Endometrium (tissue), 2 donors: ENCODE results near the gene ALK.

Experiments used
- FAIRE-seq: peaks from 2 replicates; lab custom pipeline; 2012; peaks lifted over from hg19 to GRCh38; lab: Jason Lieb, UNC
- donor health status: control.
- donor health status: control.

The ALK gene

DNA sequence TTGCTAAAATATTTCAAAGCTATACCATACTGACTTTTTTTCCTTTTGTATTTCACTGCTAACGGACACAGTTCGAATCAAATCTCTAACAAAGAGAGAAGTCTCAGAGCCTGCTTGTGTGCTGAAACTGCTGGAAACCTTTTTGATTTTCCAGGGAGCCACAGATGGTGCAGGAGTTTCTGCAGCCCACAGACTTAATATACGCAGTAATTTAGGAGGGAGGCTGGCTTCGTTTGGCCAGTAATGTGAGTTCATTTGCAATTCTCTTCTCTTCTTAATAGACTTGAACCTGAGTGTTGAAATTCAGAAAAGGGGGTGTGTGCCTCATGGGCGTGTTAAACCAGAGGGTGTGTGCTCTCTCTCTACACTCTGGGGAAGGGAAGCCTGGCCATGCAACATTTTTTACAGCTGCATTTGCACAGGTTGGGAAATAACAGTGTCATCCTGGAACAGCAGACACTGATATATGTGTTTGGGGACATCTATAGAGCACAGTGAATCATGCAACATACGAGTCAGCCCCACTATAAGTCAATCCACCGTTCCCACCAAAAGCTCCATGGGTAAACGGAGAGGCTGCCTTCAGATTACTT lies 473.2 kb downstream of the ALK start:
- FAIRE-seq = no peak

DNA sequence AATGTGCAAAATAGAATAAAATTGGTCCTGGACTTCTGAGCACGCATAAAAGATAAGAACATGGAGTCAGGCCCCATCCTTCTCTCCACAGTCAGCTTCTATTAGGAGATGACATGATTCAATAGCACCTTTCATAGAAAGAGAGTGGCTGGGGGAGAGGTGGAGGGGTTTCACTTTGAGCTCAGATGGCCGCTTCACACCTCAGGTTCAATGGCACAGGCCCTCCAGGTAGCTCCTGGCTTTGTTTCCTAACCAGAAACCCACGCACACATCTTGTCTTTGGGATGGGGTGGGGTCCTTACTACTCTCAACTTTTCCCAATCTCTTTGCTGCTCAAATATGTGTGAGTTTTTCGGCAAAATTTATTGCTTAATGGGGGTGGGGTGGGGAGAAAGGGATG lies 473.9 kb downstream of the ALK start:
- FAIRE-seq = no peak

DNA sequence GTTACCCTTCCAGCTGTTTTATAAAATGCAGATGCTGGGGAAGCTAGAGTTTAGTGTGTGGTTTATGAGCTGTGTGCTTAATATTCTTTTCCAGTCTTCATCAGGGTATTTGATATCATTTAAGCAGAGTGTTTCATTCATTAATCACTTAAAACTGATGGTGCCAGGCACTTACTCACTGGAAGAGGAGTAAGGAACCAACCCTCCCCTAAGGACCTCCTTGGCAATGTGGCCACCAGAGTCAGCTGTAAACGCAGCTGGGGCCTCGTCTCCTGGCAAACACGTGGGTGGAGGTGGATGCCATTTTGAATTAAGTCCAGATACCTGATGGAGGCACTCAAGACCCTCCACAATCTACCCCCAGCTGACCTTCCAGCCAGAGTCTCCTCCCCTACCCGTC lies 474.5 kb downstream of the ALK start:
- FAIRE-seq = no peak

DNA sequence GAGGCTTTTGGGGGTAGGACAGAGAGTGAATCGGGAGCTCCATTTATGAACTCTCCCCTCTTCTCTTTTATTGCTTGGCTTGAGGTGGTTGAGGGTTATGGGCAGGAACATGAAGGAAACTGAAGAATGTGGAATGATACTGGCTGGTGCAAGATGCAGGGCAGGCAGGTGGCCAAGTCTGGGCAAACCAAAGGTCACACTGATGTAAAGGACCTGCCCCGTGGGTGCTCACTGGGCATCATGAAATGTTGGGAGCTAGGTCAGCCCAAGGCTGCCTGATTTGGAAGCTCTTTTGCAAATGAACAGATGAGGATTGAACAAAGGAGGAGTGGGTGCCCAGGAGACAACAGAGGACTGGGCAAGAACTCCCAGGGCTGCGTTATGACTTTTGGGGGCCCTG lies 477.2 kb downstream of the ALK start:
- FAIRE-seq = no peak

DNA sequence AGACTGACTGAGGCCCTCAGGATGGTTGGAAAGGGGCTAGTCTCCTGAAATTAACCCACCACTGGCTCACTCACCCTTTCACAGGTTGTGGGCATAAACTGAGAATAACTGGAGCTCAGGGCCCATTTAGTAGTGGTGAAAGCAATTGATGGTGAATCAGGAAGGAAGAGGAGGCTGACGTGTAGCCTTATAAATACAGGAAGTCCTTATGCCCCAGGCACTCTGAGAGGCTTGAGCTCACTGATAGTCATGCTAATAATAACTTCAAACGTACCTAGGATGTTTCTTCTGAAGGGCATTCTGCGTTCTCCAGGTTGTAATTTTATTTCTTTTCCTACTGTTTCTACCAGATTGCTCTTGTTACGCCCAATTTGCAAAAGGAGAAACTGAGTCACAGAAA lies 477.8 kb downstream of the ALK start:
- no peak for FAIRE-seq

DNA sequence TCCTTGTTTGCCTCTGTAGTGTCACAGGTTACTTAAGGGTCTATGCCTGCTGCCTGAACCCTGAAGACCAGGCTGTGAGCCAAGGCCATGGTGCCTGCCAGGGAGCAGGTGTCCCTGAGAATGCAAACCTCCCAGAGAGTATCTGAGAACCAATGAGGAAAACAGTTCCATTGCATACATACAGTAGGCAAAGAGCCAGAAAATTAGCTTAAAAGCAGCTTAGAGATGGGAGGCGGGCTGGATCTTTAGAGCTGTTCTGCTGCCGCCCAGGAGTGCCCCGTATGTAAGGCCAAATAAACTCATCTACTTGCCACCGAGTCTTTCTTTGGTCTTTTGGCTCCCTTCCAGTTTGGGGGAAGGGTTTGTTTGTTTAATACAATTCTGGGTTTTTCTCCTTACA lies 478.2 kb downstream of the ALK start:
- no peak for FAIRE-seq

DNA sequence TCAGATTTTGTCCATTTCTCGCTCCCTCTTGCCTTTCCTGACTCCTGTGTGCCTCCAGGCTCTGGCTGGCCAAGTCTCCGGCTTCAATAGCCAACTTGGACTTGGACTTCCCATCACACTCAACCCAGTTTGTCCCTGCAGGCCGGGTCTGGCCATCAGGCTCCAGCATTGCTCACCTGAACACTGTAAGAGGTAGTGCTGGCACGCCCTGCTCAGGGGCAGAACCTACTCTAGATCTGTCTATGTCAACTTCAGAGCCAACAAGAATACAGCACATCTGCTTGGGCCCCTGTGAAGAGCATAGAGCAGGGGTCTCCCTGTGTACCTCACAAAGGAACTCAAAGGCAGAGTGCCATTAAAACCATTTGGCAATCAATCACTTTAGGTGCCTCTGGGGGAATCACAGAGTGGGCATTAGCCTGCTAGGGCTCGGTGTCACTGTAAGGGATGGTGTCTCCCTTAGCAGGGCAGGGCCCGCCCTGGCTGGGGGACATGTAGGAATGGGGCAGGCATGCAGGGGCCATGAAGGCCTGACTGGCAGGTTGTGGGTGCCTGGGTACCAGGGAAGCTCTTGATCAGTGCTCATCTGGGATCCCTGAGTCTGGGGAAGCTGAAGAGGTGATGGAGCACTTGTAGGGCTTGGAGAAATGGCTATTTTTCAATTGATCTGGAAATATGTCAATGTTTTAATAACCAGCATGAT lies 480.3 kb downstream of the ALK start:
- FAIRE-seq = no peak

DNA sequence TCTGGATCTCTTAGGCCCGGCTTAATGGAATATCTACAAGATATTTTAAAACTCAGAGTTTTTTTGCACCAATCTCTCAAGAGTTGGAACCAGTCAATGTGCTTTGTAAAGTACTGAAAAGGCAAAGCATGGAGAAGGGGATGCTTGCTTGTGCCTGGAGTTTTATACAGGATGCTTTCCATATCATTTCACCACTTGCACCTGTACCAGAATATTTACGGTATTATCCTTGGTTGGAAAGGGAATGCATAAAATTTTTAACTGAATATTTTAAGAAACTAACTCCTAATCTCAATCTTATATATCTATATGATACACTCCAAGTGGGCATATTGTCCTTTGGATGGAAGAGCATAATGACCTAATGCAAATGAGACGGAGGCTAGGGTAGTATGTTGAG lies 487.5 kb downstream of the ALK start:
- FAIRE-seq = no peak

DNA sequence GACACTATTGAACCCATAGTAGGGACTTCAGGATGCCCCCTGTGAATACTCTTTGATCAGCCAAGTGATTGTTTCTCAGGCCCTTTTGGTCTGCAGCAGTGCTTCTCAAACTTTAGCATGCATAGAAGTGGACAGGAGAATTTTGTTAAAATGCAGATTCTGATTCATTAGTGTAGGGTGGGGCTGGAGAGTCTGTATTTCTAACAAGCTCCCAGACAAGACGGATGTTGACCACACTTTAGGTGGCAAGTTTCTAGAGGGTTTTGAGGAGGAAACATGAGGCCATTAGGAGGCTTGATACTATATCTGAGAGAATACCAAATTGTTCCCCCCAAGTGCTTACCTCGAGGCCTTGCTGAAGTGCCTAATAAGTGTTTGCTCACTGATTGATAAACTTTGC lies 488.3 kb downstream of the ALK start:
- FAIRE-seq = no peak

DNA sequence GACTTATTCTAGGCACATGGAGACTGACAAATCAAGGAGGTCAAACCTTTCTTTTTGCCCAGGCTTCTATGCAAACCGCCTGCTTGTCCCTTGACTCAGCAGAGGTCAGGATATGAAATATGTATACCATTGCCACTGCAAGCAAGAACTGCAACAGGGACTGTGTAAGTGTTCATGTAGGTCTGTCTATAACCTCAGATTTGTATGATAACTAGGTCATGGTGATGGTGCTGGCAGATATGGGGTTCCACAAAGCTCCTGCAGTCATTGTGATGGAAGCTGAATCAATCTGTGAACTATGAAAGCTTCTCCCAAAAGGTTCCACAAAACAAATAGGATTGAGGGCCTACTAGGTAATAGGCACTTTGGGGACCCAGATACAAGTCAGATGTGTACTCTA lies 489.9 kb downstream of the ALK start:
- no peak for FAIRE-seq

DNA sequence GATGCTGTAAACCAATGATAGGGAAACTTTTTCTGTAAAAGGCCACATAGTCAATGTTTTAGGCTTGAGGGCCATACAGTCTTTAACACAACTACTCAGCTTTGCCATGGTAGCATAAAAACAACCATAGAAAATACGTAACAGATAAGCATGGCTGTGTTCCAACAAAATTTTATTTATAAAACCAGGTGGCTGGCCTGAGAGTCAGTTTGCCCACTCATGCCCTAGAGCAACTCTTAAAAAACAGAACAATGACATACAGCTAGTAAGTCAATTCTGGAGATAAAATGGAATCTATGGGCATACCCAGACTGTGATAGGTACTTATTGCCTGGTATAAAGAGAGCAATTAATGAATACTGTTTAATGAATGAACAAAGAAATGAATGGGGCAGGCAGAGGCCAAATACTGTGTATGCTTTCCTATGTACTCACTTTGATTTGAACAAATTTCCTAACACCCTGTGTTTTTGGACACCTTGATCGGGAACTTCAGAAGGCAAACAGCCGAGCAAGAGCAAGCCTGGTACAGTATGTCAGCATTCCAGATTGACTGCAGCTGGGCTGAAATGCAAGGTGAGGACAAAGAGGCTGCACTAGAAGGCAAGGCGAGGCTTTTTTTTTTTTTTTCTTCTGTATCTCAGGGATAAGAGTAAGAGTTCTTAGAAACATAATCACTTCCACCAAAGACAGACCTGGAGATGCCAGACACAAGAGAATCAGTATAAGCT lies 490.8 kb downstream of the ALK start:
- no peak for FAIRE-seq

DNA sequence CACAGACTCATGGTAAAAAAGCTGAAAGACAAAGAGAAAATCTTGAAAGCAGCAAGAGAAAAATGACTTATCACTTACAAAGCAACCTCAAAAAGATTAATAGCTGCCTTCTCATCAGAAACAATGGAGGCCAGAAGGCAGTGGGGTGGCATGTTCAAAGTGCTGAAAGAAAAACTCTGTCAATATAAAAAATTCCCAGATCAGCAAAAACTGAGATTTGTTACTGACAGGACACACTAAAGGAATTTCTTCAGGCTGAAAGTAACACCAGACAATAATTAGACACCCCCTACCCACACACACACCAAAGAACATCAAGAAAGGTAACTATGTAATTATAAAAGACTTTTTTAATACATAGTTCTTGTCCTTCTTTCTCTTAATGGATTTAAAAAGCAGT lies 495.0 kb downstream of the ALK start:
- no peak for FAIRE-seq

DNA sequence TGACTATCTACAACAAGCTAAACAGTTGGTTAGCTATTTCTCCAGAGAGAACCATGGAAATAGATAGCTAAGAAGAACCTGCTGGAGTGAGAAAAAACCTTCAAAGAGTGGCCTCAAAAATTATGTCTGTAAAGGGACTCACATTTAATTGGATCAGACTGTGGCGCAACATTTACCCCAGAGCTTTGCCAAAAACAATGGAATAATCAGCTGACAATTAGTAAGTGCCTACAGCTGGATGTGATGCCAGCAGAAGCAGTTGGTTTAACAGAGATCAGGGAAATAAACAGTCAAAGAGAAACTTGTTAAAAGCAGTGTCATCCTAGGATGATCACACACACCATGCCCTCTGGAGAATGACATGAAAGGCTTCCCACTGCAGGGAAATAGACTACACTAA lies 495.5 kb downstream of the ALK start:
- no peak for FAIRE-seq

DNA sequence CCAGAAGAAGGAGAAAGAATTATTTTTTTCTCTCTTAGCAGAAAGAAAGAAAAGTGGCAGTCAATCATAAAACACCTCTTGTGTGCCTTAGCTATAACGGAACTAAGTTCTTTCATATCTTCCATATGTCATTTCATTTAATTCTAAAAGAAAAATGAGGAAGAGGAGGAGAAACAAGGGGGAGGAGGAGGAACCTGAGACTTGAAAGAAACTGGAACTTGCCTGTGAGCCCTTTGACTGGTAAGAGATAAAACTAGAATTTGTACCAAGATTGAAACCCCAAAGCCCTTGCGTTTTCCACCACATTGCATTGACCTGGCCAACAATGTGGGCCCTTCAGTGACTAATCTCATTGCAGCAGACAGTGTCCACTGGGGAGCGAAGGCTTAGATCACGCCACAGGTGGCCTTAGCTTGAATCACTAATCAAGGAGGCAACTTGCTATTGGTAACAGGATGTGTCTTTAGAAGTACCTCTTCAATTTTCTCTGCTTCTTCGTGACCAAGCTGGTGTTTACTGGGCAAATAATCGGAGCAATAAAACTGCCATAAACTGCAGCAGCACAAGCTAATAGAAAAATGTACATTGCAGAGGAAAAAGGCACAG lies 498.2 kb downstream of the ALK start:
- FAIRE-seq = no peak

DNA sequence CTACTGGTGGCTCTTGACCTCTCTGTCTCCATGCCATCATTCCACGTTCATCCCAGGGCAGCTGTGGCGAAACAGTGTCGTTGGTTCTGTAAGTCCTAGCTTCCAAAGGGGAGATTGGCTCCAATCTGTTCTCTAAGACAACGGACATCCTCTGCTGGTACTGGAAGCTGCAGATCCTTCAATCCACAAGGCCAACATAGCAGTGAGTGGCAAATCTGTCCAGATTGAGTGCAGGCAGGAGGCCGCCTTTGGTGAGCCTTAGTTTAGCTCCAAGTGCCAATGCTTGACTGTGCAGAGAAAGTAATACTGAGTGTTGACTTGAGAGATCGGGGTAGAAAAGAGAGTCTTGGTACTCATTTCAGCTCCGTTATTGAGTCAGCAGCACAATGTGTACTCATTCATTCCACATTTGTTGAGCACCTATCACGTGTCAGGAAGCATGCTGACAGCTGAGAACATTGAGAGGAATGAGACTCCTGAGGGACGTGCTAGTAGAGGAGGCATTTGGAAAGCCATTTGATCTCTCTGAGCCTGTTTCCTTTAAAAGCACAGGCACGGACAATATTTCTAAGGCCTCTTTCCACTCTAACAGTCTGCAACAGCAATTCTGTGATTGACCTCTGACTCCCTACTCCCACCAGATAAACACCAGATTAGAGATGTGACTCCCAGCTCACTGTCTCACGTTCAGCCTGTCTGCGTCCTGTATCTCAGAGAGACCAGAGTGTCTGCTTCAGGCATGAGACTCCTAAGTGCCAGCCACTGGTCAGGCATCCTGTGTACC lies 500.2 kb downstream of the ALK start:
- FAIRE-seq = no peak

DNA sequence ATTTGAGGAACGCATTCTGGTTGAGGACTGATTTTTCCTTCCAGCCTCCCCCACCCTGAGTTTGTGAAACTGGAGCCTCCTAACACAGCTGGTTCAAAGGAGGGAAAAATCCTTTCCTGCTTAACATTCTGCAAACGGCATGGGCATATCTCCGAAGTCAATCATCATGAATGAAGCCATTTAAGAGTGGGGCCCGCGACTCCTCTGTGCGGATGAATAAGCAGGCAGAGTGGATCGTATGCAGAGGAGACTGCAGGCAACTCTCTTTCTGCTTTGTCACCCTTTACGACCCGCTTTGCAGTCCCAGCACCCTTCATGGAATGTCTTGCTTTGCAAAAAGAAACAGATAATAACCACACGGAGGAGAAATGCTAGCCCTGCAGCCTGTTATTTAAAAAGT lies 500.9 kb downstream of the ALK start:
- no peak for FAIRE-seq

DNA sequence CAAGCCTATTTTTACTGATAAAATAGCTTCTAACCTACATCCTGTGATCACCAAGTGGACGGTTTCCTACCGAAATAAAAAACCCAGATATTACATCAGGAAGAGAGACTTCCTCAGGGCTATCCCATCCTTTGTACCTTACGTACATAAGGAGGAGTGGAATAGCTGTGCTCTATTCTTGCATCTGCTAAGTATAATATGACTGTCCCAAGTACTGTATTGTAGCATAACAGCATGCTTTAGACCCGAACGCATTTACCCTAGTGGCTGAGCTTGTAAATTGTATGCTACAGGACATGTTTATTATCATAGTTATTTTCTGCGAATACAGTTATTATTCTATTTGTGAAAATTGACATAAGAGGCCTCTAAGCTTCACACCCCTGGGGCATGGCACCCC lies 503.8 kb downstream of the ALK start:
- no peak for FAIRE-seq

DNA sequence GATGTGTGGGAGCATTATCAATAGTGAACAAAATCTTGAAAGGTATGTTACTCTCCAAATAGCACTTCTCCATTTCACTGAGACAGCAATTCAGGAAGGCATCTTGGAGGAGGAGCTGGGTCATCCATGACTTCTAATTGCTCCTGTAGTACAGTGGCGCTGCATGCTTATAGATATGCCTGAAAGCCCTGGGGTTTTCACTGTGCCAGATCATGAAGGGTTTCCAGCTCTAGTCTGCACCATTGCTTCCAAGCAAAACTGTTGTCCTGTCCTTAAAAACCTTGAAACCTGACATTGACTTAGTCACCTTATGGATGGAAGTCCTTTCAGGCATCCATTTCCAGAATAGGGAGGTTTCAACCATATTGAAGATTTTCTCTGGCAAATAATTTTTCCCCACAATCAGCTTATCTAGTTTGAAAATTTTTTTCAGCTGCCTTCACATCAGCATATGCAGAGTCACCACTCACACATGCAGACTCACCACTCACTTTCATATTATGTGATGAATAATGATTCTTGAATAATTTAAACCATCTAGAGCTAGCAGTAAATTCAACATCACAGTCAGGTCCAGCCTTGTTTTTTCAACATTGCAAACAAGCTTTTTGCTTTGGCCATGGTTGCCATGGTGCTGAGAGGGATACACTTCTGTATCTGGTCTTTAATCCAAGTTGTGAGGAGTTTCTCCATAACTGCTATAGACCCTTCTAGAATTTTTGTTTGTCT lies 509.0 kb downstream of the ALK start:
- no peak for FAIRE-seq

DNA sequence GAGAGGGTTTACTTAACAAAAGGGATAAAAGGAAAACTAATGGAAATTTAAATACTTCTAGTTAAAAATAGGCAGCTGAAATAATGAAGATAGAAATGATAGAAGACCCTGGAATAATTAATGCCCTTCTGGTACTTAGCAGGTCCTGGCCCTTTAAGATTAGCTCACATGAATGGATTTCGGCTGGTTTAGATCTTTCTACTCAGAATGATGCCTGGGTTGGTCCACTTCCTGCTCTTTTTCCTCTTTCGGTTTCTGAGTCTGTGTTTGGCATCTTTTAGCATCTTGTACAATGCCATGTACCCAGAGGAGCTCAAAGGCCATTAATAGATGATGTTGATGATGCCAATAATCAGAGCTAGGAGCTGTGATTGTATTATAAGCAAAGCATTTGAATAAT lies 515.7 kb downstream of the ALK start:
- no peak for FAIRE-seq

DNA sequence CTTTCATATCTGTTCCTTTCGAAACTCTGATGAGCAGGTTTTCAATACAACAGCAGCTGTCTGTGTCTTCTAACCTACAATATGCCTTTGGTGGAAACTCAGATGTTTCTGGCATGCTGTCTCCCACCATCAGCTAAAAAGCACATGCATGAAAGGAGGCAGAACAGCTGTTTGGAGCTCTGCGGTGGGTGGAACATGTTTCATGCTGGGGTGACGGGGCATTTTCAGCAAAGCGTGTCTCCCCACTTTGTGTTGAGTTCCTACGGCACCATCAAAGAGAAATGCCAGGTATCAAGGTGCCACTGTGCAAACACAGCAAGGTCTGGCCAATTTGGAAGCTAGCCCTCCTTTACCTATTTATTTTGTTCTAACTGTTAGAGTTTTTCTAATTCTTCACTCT lies 516.1 kb downstream of the ALK start:
- FAIRE-seq = no peak

DNA sequence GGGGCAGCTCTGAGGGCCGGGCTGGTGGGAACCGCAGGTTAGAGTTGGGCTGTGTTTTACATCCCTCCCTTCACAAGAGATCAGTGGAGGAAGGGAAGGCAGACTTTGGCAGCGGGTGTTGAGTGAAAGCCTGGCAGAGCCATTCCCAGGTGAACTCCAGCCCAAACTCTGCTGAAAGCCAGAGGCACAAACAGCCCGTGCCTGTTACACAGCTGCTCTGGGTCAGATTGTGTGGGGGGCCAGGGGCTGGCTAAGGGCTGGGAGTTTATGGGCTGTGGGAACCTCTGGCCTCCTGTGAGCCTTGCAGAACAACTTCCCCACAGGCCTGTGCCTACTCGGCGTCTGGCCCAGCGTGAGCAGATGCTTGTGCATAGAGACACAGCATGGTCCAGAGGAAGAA lies 519.4 kb downstream of the ALK start:
- FAIRE-seq = no peak
